Liver (tissue), 9 donors: Measurements from ENCODE around the gene TMEM61. TPM values are rescaled to one million over a fixed set of nuclear protein-coding genes. Genes with fewer than 3 reads are reported as not detected.
A peak's percentile ranks its signal among the peaks of the same experiment; 100 is the strongest.

ENCODE experiments used
- DNase-seq: peaks from one replicate; pipeline ENCODE4 v3.0.0-alpha.2; 2017; ENCODE audit warnings: low spot score
- H3K27ac ChIP-seq, 2 donors: one replicate each; pipeline ENCODE4 v1.7.0; 2013; ENCODE audit warnings: inconsistent platforms in 2 of 2, low read length in 2 of 2, control low read depth in 1 of 2, low read depth in 1 of 2, mild to moderate bottlenecking in 1 of 2
- H3K27me3 ChIP-seq, 4 donors: one replicate each; pipeline versions ENCODE4 v1.6.1 to v1.7.0; 2013; ENCODE audit warnings: low read length in 3 of 4, inconsistent platforms in 1 of 4, mild to moderate bottlenecking in 1 of 4, moderate library complexity in 1 of 4; ENCODE audit not compliant: control insufficient read depth in 4 of 4, insufficient read depth in 4 of 4
- H3K36me3 ChIP-seq, 4 donors: one replicate each; pipeline versions ENCODE4 v1.6.1 to v1.7.0; 2013; ENCODE audit warnings: low read length in 3 of 4, mild to moderate bottlenecking in 3 of 4, low read depth in 1 of 4, moderate library complexity in 1 of 4; ENCODE audit not compliant: control insufficient read depth in 4 of 4, insufficient read depth in 3 of 4
- H3K4me1 ChIP-seq, 4 donors: one replicate each; pipeline versions ENCODE4 v1.6.1 to v1.7.0; 2013; ENCODE audit warnings: low read length in 3 of 4, mild to moderate bottlenecking in 3 of 4, moderate library complexity in 1 of 4; ENCODE audit not compliant: control insufficient read depth in 4 of 4, insufficient read depth in 4 of 4
- H3K4me3 ChIP-seq, 3 donors: one replicate each; pipeline versions ENCODE4 v1.6.1 to v1.7.0; 2013; ENCODE audit warnings: low read length in 3 of 3, control low read depth in 1 of 3, low read depth in 1 of 3, mild to moderate bottlenecking in 1 of 3
- H3K9ac ChIP-seq, 2 donors: one replicate each; pipeline ENCODE4 v1.7.0; 2013; ENCODE audit warnings: low read length in 2 of 2, mild to moderate bottlenecking in 2 of 2, moderate library complexity in 2 of 2, control low read depth in 1 of 2, low read depth in 1 of 2
- H3K9me3 ChIP-seq, 4 donors: one replicate each; pipeline versions ENCODE4 v1.6.1 to v1.7.0; 2013; ENCODE audit warnings: low read length in 3 of 4; ENCODE audit not compliant: control insufficient read depth in 4 of 4
- EGR1 ChIP-seq, 2 donors: IDR thresholded peaks; 2 replicates each; pipeline ENCODE4 v1.6.1; 2016 to 2018; ENCODE audit warnings: antibody characterized with exemption in 2 of 2, low read depth in 2 of 2
- FOXA1 ChIP-seq: IDR thresholded peaks from 2 replicates; pipeline ENCODE4 v1.6.1; 2016; ENCODE audit warnings: antibody characterized with exemption
- FOXA2 ChIP-seq: IDR thresholded peaks from 2 replicates; pipeline ENCODE4 v1.6.1; 2016; ENCODE audit warnings: antibody characterized with exemption
- GABPA ChIP-seq, 2 donors: IDR thresholded peaks in 1 of 2; conservative IDR thresholded peaks in 1 of 2; 2 replicates each; pipeline ENCODE4 v1.6.1; 2016; ENCODE audit warnings: antibody characterized with exemption in 2 of 2, mild to moderate bottlenecking in 1 of 2, moderate library complexity in 1 of 2
- HNF4A ChIP-seq, 2 donors: conservative IDR thresholded peaks; 2 replicates each; pipeline ENCODE4 v1.6.1; 2016; ENCODE audit warnings: antibody characterized with exemption in 2 of 2, mild to moderate bottlenecking in 2 of 2
- HNF4G ChIP-seq: IDR thresholded peaks from 2 replicates; pipeline ENCODE4 v1.6.1; 2016; ENCODE audit warnings: antibody characterized with exemption
- JUND ChIP-seq, 2 donors: IDR thresholded peaks; 2 replicates each; pipeline ENCODE4 v1.6.1; 2016; ENCODE audit warnings: antibody characterized with exemption in 2 of 2
- NR2F2 ChIP-seq: IDR thresholded peaks from 2 replicates; pipeline ENCODE4 v1.6.1; 2016; ENCODE audit warnings: antibody characterized with exemption
- RAD21 ChIP-seq, 2 donors: IDR thresholded peaks; 2 replicates each; pipeline ENCODE4 v1.6.1; 2016; ENCODE audit warnings: antibody characterized with exemption in 2 of 2, mild to moderate bottlenecking in 2 of 2
- RXRA ChIP-seq, 2 donors: IDR thresholded peaks; 2 replicates each; pipeline ENCODE4 v1.6.1; 2017 to 2018; ENCODE audit warnings: antibody characterized with exemption in 2 of 2, mild to moderate bottlenecking in 1 of 2
- SP1 ChIP-seq: IDR thresholded peaks from 2 replicates; pipeline ENCODE4 v1.6.1; 2018; ENCODE audit warnings: antibody characterized with exemption, mild to moderate bottlenecking
- YY1 ChIP-seq: IDR thresholded peaks from 2 replicates; pipeline ENCODE4 v1.6.1; 2016; ENCODE audit warnings: antibody characterized with exemption, mild to moderate bottlenecking
- WGBS: extraction: QIAGEN DNeasy Blood & Tissue Kit; methylation state at CpG from one replicate; pipeline ENCODE4 v1.1.7; 2013; 5-methylcytosine and 5-hydroxymethylcytosine counted together
- polyA plus RNA-seq, 2 donors: library from polyadenylated mRNA; stranded (reverse) in 1 of 2; unstranded in 1 of 2; fragments of 200-250 nt in 1 of 2; fragments of >200 nt in 1 of 2; fragmentation: Nextera tagmentation in 1 of 2; extraction: Ambion mirVana in 1 of 2; gene quantifications; one replicate each; pipeline versions ENCODE4 v1.2.1 to v1.2.3, GENCODE V29; 2013 to 2015
- total RNA-seq, 2 donors: library from RNA; depleted of rRNA; stranded (reverse); fragments of >200 nt; gene quantifications; one replicate each; pipeline ENCODE4 v1.2.3, GENCODE V29; 2014
- TF ChIP-seq, protein P1 (sequence below): fragments of 150-350 bp; IDR thresholded peaks from 2 replicates; pipeline ENCODE4 v1.5.1; 2017; ENCODE audit warnings: improper control_type of control experiment, low read depth, low read length; ENCODE audit not compliant: missing input control
- TF ChIP-seq, protein P2 (sequence below): IDR thresholded peaks from 2 replicates; pipeline ENCODE4 v1.6.1; 2016; ENCODE audit warnings: antibody characterized with exemption
- TF ChIP-seq, protein P3 (sequence below): IDR thresholded peaks from 2 replicates; pipeline ENCODE4 v1.6.1; 2016; ENCODE audit warnings: antibody characterized with exemption
- TF ChIP-seq, protein P4 (sequence below): IDR thresholded peaks from 2 replicates; pipeline ENCODE4 v1.6.1; 2016; ENCODE audit warnings: antibody characterized with exemption, mild to moderate bottlenecking
- TF ChIP-seq, protein P5 (sequence below): IDR thresholded peaks from 2 replicates; pipeline ENCODE4 v1.6.1; 2016; ENCODE audit warnings: antibody characterized with exemption
- donor health status: healthy.
- donor health status: healthy.
- donor health status: healthy.
- donor health status: healthy.
- donor health status: healthy.

Gene TMEM61
- total and polyA plus RNA-seq, 4 donors, result not detected

DNA sequence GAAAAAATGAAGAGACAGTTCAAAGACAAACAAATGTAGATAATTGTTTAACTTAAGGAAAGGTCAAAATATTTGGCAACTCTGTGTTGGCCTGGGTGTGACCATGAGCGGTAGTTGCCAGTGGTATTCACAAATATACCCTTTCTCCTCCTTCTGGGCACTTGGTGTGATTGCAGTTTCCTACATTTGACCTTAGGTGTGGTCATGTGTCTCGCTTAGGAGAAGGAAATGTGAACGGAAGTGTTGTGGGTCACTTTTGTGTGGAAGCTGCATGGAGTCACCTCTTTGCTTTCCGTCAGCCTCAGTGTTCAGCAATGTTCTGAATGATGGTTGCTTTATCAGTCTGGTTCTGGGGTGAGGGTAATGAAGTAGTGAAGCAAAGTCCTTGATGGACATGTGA lies 55.5 kb downstream of the TMEM61 start:
- no peaks in the 10 kb centered on the region for H3K36me3 ChIP-seq
- no peaks in the 10 kb centered on the region for H3K9me3 ChIP-seq
- H3K4me3 ChIP-seq, result no peak overlapping the region
- 31% methylated on average over 4 of the region's 4 CpGs for WGBS
- H3K4me1 ChIP-seq, result peaks cover 15 to 62% (median 42%) of the 10 kb centered on the region in 4 donors
- no peaks in the 10 kb centered on the region for H3K27me3 ChIP-seq
- no peak overlapping the region for H3K27ac ChIP-seq
- no peak for TF ChIP-seq HNF4G
- no peak for TF ChIP-seq FOXA2
- TF ChIP-seq EGR1 (IDR thresholded peaks at IDR 0.05; ENCODE audit: low read depth in 2 of 2), result no peak
- TF ChIP-seq, protein P1, sequence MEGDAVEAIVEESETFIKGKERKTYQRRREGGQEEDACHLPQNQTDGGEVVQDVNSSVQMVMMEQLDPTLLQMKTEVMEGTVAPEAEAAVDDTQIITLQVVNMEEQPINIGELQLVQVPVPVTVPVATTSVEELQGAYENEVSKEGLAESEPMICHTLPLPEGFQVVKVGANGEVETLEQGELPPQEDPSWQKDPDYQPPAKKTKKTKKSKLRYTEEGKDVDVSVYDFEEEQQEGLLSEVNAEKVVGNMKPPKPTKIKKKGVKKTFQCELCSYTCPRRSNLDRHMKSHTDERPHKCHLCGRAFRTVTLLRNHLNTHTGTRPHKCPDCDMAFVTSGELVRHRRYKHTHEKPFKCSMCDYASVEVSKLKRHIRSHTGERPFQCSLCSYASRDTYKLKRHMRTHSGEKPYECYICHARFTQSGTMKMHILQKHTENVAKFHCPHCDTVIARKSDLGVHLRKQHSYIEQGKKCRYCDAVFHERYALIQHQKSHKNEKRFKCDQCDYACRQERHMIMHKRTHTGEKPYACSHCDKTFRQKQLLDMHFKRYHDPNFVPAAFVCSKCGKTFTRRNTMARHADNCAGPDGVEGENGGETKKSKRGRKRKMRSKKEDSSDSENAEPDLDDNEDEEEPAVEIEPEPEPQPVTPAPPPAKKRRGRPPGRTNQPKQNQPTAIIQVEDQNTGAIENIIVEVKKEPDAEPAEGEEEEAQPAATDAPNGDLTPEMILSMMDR, result peak; percentile 38
- TF ChIP-seq, protein P2, sequence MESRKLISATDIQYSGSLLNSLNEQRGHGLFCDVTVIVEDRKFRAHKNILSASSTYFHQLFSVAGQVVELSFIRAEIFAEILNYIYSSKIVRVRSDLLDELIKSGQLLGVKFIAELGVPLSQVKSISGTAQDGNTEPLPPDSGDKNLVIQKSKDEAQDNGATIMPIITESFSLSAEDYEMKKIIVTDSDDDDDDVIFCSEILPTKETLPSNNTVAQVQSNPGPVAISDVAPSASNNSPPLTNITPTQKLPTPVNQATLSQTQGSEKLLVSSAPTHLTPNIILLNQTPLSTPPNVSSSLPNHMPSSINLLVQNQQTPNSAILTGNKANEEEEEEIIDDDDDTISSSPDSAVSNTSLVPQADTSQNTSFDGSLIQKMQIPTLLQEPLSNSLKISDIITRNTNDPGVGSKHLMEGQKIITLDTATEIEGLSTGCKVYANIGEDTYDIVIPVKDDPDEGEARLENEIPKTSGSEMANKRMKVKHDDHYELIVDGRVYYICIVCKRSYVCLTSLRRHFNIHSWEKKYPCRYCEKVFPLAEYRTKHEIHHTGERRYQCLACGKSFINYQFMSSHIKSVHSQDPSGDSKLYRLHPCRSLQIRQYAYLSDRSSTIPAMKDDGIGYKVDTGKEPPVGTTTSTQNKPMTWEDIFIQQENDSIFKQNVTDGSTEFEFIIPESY, result no peak
- peak in 1 of 2 donors; percentile 31 for TF ChIP-seq JUND (IDR thresholded peaks at IDR 0.05)
- TF ChIP-seq, protein P3, sequence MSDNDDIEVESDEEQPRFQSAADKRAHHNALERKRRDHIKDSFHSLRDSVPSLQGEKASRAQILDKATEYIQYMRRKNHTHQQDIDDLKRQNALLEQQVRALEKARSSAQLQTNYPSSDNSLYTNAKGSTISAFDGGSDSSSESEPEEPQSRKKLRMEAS, result peak; percentile 70
- TF ChIP-seq SP1, result peak; percentile 47
- TF ChIP-seq HNF4A (conservative IDR thresholded peaks at IDR 0.05), result peak; percentile 55 to 67
- peak; percentile 27 for TF ChIP-seq NR2F2
- TF ChIP-seq RAD21 (IDR thresholded peaks at IDR 0.05), result peak in 1 of 2 donors; percentile 65
- TF ChIP-seq, protein P4, sequence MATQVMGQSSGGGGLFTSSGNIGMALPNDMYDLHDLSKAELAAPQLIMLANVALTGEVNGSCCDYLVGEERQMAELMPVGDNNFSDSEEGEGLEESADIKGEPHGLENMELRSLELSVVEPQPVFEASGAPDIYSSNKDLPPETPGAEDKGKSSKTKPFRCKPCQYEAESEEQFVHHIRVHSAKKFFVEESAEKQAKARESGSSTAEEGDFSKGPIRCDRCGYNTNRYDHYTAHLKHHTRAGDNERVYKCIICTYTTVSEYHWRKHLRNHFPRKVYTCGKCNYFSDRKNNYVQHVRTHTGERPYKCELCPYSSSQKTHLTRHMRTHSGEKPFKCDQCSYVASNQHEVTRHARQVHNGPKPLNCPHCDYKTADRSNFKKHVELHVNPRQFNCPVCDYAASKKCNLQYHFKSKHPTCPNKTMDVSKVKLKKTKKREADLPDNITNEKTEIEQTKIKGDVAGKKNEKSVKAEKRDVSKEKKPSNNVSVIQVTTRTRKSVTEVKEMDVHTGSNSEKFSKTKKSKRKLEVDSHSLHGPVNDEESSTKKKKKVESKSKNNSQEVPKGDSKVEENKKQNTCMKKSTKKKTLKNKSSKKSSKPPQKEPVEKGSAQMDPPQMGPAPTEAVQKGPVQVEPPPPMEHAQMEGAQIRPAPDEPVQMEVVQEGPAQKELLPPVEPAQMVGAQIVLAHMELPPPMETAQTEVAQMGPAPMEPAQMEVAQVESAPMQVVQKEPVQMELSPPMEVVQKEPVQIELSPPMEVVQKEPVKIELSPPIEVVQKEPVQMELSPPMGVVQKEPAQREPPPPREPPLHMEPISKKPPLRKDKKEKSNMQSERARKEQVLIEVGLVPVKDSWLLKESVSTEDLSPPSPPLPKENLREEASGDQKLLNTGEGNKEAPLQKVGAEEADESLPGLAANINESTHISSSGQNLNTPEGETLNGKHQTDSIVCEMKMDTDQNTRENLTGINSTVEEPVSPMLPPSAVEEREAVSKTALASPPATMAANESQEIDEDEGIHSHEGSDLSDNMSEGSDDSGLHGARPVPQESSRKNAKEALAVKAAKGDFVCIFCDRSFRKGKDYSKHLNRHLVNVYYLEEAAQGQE, result peak; percentile 19
- TF ChIP-seq FOXA1, result no peak
- peak; percentile 73 to 77 for TF ChIP-seq RXRA (IDR thresholded peaks at IDR 0.05)
- peak; percentile 36 for TF ChIP-seq YY1
- TF ChIP-seq GABPA (IDR thresholded peaks at IDR 0.05 in 1 of 2, conservative IDR thresholded peaks at IDR 0.05 in 1 of 2), result no peak
- TF ChIP-seq, protein P5, sequence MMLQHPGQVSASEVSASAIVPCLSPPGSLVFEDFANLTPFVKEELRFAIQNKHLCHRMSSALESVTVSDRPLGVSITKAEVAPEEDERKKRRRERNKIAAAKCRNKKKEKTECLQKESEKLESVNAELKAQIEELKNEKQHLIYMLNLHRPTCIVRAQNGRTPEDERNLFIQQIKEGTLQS, result no peak
- H3K9ac ChIP-seq, result no peak overlapping the region
- no peak for DNase-seq
